ENCODE measurements around the gene SLC7A14.

Gene SLC7A14

DNA sequence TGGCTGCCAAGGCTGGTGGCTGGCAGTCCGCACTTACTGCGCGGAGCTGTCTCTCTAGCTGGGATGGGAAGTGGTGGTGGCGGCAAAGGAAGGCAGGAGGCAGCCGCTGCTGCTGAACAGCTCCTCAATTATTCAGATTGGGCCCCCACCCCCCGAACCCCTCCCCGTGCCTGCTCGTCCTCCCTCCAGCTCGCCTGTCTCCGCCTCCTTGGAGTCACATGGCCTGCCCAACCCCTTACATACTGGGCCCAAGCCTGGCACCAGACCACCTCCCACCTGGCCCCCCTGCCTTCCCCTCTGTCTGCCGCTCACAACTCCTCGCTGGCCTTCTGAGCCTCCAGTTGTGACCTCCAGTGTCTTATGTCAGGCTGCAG lies at the start of gene SLC7A14:
TSS of gene SLC7A14 (minus strand) at position 139 of the 374 bp plus-strand sequence. CDS start 59,139 bp downstream, outside the sequence.
- in situ Hi-C loops (cut with HindIII; ENCODE audit: low sequenced_read_pairs), result loop anchor here (5.0 kb wide), 1 partner anchor 54 kb away; no protein-coding TSS in a partner anchor

DNA sequence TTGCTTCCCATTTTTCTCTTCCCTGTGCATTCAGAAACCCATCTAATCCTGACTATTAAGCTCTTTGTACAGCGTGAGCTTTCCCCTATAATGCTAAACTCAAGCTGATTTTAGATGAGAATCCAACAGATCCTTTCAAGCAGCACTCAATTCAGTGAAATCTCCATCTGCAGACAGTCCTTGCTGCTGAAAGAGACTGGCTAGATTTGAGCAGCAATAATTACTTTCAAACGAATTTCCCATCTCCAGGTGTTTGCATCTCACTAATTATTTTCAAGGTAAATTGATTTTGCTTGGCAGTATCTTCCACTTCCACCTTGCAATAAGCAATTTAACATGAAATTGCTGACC lies 49.5 kb upstream of the SLC7A14 start:
- in situ Hi-C loops (cut with HindIII; ENCODE audit: low sequenced_read_pairs), result no loop called here

- in situ Hi-C loops (cut with HindIII; ENCODE audit: low sequenced_read_pairs), result loop anchor here (5.0 kb wide), 1 partner anchor 62 kb away; no protein-coding TSS in a partner anchor
These were observed 48.9 kb upstream of the SLC7A14 start for GRCh38 chr3:170634663-170635384.

DNA sequence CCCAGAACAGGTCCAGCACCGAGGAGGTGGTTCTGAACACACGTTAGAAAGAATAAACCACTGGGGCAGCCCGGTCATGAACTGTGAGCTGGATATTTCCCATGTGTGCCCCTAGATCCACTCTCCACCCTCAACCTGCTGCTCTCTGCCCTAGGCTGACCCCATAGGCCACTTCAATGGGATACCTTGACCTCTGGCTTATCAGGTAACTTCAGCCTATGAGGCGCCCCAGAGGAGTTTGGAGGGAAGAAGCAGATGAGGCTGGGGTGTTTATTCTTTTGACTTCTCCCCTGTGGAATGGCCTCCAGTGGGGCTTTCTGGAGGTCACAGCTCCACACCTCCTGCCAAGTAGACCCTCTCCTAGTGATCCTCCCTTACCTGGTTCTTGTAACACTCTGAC lies 47.7 kb upstream of the SLC7A14 start:
- in situ Hi-C loops (cut with HindIII; ENCODE audit: low sequenced_read_pairs), result loop anchor here (5.0 kb wide), 1 partner anchor 64 kb away; no protein-coding TSS in a partner anchor

DNA sequence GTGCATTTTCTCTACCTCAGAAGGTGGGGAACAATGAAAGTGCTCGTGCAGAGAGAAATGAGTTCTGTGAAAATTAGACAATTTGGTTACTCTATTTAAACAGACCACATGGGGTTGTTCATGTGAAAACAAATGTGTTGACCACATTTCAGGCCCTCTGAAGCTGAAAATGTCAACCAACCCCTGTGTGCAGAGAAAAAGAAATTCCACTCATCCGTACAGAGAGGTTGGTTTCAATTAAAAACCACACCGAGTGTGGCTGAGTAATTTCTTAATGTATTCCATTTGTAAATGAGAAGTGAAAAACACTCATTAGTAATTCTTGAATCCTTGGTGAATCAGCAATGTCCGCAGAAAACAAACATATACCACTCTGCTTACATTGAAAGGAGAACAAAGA lies 46.9 kb upstream of the SLC7A14 start:
- in situ Hi-C loops (cut with HindIII; ENCODE audit: low sequenced_read_pairs), result loop anchor here (5.0 kb wide), 1 partner anchor 65 kb away; no protein-coding TSS in a partner anchor

GRCh38 chr3:170631755-170632488 lies 46.0 kb upstream of the SLC7A14 start:
- in situ Hi-C loops (cut with HindIII; ENCODE audit: low sequenced_read_pairs), result loop anchor here (5.0 kb wide), 1 partner anchor 65 kb away; no protein-coding TSS in a partner anchor

GRCh38 chr3:170623524-170623923 lies 37.6 kb upstream of the SLC7A14 start:
- in situ Hi-C loops (cut with HindIII; ENCODE audit: low sequenced_read_pairs), result no loop called here

- in situ Hi-C loops (cut with HindIII; ENCODE audit: low sequenced_read_pairs), result no loop called here
These were observed 36.7 kb upstream of the SLC7A14 start for GRCh38 chr3:170622369-170623159.

DNA sequence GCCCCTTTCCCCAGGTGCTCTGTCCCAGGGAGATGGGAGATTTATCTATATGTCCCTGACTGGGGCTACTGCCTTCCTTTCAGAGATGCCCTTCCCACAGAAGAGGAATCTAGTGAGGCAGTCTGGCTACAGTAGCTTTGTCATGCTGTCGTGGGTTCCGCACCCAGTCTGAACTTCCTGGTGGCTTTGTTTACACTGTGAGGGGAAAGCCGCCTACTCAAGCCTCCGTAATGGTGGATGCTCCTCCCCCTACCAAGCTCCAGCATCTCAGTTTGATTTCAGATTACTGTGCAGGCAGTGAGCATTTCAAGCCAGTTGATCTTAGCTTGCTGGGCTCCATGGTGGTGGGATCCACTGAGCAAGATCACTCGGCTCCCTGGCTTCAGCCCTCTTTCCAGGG lies 35.4 kb upstream of the SLC7A14 start:
- in situ Hi-C loops (cut with HindIII; ENCODE audit: low sequenced_read_pairs), result no loop called here

DNA sequence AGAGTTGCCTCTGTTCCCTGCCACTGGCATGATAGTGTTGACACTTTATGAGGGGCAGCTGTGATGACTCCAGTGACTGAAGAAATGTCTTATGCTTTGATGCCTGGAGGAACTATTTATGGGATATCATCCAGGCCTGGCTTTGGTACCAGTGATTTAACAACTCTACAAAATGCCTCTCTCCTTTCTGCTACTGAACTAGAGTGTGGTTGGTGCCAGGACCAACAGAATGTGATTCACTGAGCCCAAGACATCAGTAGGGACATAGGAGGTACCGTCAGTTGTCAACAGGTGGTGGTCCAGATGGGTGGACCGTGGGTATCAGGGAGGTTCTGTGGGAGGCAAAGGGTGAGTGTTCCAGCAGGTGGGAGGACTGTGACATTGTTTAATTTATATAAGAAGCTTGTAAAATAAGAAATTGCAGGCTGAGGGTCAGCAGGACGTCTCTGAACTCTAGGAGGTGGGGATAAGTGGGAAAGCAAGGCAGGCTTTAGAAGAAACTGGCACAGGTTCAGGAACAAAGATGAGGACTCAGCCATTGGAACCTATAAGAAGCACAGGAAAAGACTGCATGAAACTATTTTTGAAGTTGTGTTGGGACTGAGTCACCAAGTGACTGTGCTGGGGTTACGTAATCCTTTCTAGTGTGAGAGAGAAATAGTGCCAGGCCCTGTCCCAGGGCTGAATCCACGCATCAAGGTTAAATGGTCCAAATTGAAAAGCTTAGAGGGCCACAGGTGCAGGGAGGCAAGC lies 28.5 kb upstream of the SLC7A14 start:
- in situ Hi-C loops (cut with HindIII; ENCODE audit: low sequenced_read_pairs), result loop anchor here (5.0 kb wide), 1 partner anchor 53 kb away; no protein-coding TSS in a partner anchor

DNA sequence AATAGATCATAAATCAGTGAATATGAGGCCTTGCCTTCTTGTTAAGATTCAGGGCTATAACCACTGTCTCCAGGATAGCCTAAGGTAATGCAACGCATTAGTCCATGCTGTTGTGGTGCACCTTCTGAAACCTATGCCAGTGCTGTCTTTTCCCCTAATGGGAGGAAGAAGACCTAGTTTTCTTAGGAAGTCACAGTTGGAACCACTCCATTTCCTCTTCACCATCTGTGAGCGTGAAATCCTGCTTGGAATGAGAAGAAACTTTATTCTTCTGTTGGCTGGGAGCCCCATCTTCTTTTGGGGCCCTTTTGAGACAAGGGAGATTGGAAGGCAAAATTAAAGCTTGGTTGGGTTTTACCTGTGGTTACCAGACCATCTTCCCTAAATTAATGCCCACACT lies 25.9 kb upstream of the SLC7A14 start:
- in situ Hi-C loops (cut with HindIII; ENCODE audit: low sequenced_read_pairs), result loop anchor here (5.0 kb wide), 1 partner anchor 56 kb away; no protein-coding TSS in a partner anchor

- in situ Hi-C loops (cut with HindIII; ENCODE audit: low sequenced_read_pairs), result loop anchor here (5.0 kb wide), 1 partner anchor 57 kb away; no protein-coding TSS in a partner anchor
These were observed 24.5 kb upstream of the SLC7A14 start for GRCh38 chr3:170610321-170610884.

DNA sequence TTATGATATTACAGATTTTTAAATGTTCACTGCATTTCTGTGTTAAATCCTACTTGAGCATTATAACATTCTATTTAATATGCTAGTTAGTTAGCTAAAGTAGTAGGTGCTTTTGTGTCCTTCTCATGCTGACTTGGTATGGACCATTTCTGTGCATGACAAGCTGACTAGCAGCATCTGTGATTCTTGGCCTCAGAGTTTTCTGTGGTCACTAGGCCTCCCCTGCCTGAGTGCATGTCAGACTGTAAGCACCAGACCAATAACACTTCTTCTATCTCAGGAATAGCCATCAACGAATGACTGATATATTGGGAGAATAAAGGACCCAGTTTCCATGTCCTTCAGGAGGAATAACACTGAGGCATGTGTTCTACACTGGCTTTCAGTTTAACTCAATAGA lies 22.6 kb upstream of the SLC7A14 start:
- in situ Hi-C loops (cut with HindIII; ENCODE audit: low sequenced_read_pairs), result no loop called here

- in situ Hi-C loops (cut with HindIII; ENCODE audit: low sequenced_read_pairs), result no loop called here
These were observed 20.8 kb upstream of the SLC7A14 start for GRCh38 chr3:170606675-170607074.

GRCh38 chr3:170605490-170605889 lies 19.6 kb upstream of the SLC7A14 start:
- in situ Hi-C loops (cut with HindIII; ENCODE audit: low sequenced_read_pairs), result no loop called here

- in situ Hi-C loops (cut with HindIII; ENCODE audit: low sequenced_read_pairs), result no loop called here
These were observed 18.1 kb upstream of the SLC7A14 start for GRCh38 chr3:170603770-170604510.

- in situ Hi-C loops (cut with HindIII; ENCODE audit: low sequenced_read_pairs), result no loop called here
These were observed 16.7 kb upstream of the SLC7A14 start for GRCh38 chr3:170602556-170602955.

DNA sequence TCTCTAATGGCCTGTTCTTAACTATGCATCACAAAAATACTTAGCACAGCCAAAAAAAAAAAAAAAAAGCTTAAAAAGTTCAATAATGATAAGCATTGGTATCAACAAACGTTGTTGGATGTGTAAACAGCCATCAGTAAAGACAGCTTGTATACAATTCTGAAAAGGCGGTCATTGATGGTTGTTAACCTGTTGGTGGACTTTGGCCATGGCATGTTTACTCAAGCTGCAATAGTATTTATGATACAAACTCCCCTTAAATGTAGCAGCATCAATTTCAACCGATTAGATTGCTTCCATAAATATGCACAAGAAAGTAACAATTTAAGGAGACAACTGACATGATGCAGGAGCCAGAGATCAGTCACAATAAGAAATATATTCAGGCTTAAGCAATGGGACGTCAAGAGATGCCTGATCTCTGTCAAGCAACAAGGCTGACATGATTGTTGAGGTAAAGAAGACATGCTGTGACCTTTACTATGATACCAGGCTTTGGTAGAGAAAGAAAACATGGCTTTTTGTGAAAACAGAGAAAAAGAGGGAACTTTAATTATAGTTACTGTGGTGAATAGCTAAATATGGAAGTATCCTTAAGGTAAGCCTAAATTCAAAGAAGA lies 14.2 kb upstream of the SLC7A14 start:
- in situ Hi-C loops (cut with HindIII; ENCODE audit: low sequenced_read_pairs), result no loop called here

- in situ Hi-C loops (cut with HindIII; ENCODE audit: low sequenced_read_pairs), result no loop called here
These were observed 13.2 kb upstream of the SLC7A14 start for GRCh38 chr3:170599091-170599490.
